HL-60 (cell line): ENCODE measurements around the gene FXR2.

Source experiments
- CTCF ChIP-seq: IDR thresholded peaks from one replicate; pipeline ENCODE4 v1.5.1; 2011; ENCODE audit warnings: low read length, control low read depth, inconsistent platforms; ENCODE audit not compliant: insufficient read depth
- GABPA ChIP-seq: IDR thresholded peaks from 2 replicates; pipeline ENCODE4 v1.6.1; 2012; ENCODE audit warnings: low read depth
- POLR2AphosphoS5 ChIP-seq: IDR thresholded peaks from 2 replicates; pipeline ENCODE4 v1.6.1; 2012; ENCODE audit warnings: low read depth
- REST ChIP-seq: IDR thresholded peaks from 2 replicates; pipeline ENCODE4 v1.6.1; 2012; ENCODE audit warnings: low read depth; ENCODE audit not compliant: insufficient replicate concordance

- TF ChIP-seq CTCF (no peak), POLR2AphosphoS5 (peak; percentile 73; the same call in 1 of the 2 replicates), REST (peak; percentile 80), GABPA (no peak)
Observed at GRCh38 chr17:7583253-7584109, 31.2 kb downstream of the FXR2 start, which contains the start of gene MPDU1.
